ENCODE data around the gene ANKHD1. TPM values are rescaled to one million over a fixed set of nuclear protein-coding genes. Genes with fewer than 3 reads are reported as not detected.

Gene ANKHD1
- total and polyA plus RNA-seq, 11 donors, result 41.4 to 78.8 (median 58.1) TPM

DNA sequence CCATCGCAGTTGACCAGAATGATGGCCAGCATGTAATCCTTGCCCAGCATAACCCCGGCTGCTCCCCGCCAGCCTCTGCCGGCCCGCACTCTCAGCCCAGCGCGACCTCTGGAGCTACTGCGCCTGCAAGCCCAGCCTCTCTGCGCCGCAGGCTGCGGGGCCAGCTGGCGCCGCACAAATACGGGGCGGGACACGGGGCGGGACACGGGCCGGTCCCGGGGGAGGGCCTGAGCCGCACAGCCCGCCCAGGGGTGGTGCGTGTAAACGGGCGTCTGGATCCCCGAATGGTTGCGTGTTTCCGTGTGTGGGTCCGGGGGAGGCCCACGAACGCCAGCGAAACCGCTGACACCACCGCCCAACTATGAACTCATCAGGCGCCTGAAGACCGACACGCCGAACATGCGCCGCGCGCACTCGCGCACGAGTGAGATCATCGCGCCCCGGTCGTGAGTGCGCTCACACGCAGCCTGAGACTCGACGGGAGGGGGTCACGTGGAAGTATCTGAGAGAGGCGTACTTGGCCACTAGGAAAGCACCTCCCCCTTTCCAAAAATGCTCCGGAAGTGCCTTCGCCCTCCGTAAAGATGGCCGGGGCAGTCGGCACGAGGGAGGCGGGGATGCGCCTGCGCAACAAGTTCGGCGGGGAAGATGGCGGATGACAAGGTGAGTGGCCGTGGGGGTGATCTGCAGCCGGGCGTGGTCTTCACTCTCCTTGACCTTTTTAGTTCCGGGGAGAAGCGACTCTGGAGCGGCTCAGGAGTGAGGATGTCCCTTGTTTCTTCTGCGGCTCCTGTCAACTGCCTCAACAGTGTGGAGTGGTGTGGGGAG is 162.8 kb downstream of the ANKHD1 start, which contains the start of the genes APBB3 and SLC35A4:
Gene APBB3, minus strand, starts transcription at position 403 of the 828 bp plus-strand sequence. Its CDS starts 353 bp downstream, at position 50.
Gene SLC35A4, plus strand, starts transcription at position 633 of the 828 bp plus-strand sequence. CDS start 2,342 bp downstream, outside the sequence.
- intact Hi-C loops (cut with DNase I), result loop anchor here in 7 of 10 donors (1.0 to 10.0 kb wide), 6 partner anchors 17 to 140 kb away; partner anchors contain the start of genes TMCO6 (in 5 of the 7), CD14 (in 2 of the 7), EIF4EBP3 (in 2 of the 7) and ZMAT2 (in 1 of the 7)
- peak; percentile 94 to 96 (median 94) for ATAC-seq
- no peaks in the 10 kb centered on the region for H3K27me3 ChIP-seq
- TF ChIP-seq, protein P1, sequence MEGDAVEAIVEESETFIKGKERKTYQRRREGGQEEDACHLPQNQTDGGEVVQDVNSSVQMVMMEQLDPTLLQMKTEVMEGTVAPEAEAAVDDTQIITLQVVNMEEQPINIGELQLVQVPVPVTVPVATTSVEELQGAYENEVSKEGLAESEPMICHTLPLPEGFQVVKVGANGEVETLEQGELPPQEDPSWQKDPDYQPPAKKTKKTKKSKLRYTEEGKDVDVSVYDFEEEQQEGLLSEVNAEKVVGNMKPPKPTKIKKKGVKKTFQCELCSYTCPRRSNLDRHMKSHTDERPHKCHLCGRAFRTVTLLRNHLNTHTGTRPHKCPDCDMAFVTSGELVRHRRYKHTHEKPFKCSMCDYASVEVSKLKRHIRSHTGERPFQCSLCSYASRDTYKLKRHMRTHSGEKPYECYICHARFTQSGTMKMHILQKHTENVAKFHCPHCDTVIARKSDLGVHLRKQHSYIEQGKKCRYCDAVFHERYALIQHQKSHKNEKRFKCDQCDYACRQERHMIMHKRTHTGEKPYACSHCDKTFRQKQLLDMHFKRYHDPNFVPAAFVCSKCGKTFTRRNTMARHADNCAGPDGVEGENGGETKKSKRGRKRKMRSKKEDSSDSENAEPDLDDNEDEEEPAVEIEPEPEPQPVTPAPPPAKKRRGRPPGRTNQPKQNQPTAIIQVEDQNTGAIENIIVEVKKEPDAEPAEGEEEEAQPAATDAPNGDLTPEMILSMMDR (IDR thresholded peaks at IDR 0.05), result no peak
- peak in 1 of 2 donors; percentile 83 for TF ChIP-seq POLR2A (IDR thresholded peaks at IDR 0.05)
- peak; percentile 96 to 98 (median 98) for DNase-seq
- no peaks in the 10 kb centered on the region for H3K9me3 ChIP-seq
- 0 to 1% (median 1%) methylated on average over 31 to 74 of the region's 74 CpGs for WGBS, 4 donors
- peaks cover 9 to 64% (median 45%) of the 10 kb centered on the region in 12 donors for H3K4me1 ChIP-seq
- H3K36me3 ChIP-seq, result peaks cover 0 to 51% (median 40%) of the 10 kb centered on the region in 9 donors
- peak within 1 kb of the TSS; percentile 90 to 97 (median 94) for H3K27ac ChIP-seq
- peak within 1 kb of the TSS; percentile 57 to 89 (median 76) for H3K4me3 ChIP-seq

- Histone ChIP-seq H3K4me3 (peak overlapping the region; percentile 57 to 89 (median 76)), H3K27ac (peak overlapping the region; percentile 90 to 97 (median 94)), H3K27me3 (no peaks in the 10 kb centered on the region), H3K36me3 (peaks cover 0 to 47% (median 36%) of the 10 kb centered on the region in 9 donors), H3K4me1 (peaks cover 13 to 72% (median 53%) of the 10 kb centered on the region in 12 donors), H3K9me3 (no peaks in the 10 kb centered on the region)
- intact Hi-C loops (cut with DNase I), result loop anchor here in 6 of 10 donors (2.0 to 10.0 kb wide), 4 partner anchors 68 to 140 kb away; partner anchors contain the start of genes TMCO6 (in 5 of the 6), CD14 (in 1 of the 6) and ZMAT2 (in 1 of the 6)
- DNase-seq, result no peak
- no peak for TF ChIP-seq POLR2A (IDR thresholded peaks at IDR 0.05)
- TF ChIP-seq, protein P1 (IDR thresholded peaks at IDR 0.05), result no peak
- 4 to 8% (median 7%) methylated on average over 13 of the region's 13 CpGs for WGBS, 4 donors
- ATAC-seq, result no peak
Measured at GRCh38 chr5:140565024-140565779, 163.6 kb downstream of the ANKHD1 start.

DNA sequence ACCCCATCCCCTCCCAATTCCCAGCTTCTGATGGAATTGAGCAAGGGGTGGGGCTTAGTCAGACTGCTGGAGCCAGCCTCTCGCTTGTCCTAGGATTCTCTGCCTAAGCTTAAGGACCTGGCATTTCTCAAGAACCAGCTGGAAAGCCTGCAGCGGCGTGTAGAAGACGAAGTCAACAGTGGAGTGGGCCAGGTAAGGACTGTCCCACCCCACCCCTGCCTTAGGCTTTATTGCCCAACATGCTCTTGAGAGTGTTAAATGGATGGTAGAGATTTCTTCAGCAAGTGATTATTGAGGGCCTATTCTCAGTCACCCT is 164.1 kb downstream of the ANKHD1 start:
- ATAC-seq, result no peak
- peaks cover 0 to 47% (median 31%) of the 10 kb centered on the region in 9 donors for H3K36me3 ChIP-seq
- peak overlapping the region in 11 of 12 donors; percentile 59 to 89 (median 77) for H3K4me3 ChIP-seq
- H3K9me3 ChIP-seq, result no peaks in the 10 kb centered on the region
- 76 to 82% (median 79%) methylated on average over 4 of the region's 4 CpGs for WGBS, 4 donors
- no peaks in the 10 kb centered on the region for H3K27me3 ChIP-seq
- TF ChIP-seq POLR2A (IDR thresholded peaks at IDR 0.05), result no peak
- TF ChIP-seq, protein P1 (IDR thresholded peaks at IDR 0.05), result no peak
- H3K4me1 ChIP-seq, result peaks cover 16 to 77% (median 57%) of the 10 kb centered on the region in 12 donors
- intact Hi-C loops (cut with DNase I), result loop anchor here in 6 of 10 donors (2.0 to 10.0 kb wide), 4 partner anchors 67 to 139 kb away; partner anchors contain the start of genes TMCO6 (in 5 of the 6), CD14 (in 1 of the 6) and ZMAT2 (in 1 of the 6)
- DNase-seq, result no peak
- H3K27ac ChIP-seq, result peak overlapping the region in 9 of 12 donors; percentile 90 to 97 (median 95)

Measured in heart left ventricle (tissue), 16 donors.